ENCODE measurements around the gene AACS. TPM values are rescaled to one million over a fixed set of nuclear protein-coding genes. Genes with fewer than 3 reads are reported as not detected.
A peak's percentile ranks its signal among the peaks of the same experiment; 100 is the strongest.
"Not testable (repeated sequence)": the region's sequence is repeated elsewhere in the genome, so short reads cannot be mapped to it uniquely, and the experiment has no call there.

AACS gene
- total and polyA plus RNA-seq, 9 donors, result 7.5 to 37.8 (median 14.2) TPM

GRCh38 chr12:125072496-125072895 lies 7.3 kb downstream of the AACS start:
- 90 to 92% (median 91%) methylated on average over 2 of the region's 2 CpGs for WGBS, 3 donors
- Histone ChIP-seq H3K27me3 (no peaks in the 10 kb centered on the region), H3K4me1 (ENCODE audit: insufficient read depth) (no peaks in the 10 kb centered on the region), H3K9me3 (no peaks in the 10 kb centered on the region), H3K36me3 (no peaks in the 10 kb centered on the region), H3K4me3 (no peak overlapping the region), H3K27ac (no peak overlapping the region)
- DNase-seq, result no peak
- intact Hi-C loops (cut with DNase I), result no loop called here
- TF ChIP-seq EP300 (IDR thresholded peaks at IDR 0.05), result no peak
- no peak for TF ChIP-seq POLR2A (IDR thresholded peaks at IDR 0.05)
- no peak for TF ChIP-seq CTCF (IDR thresholded peaks at IDR 0.05)

GRCh38 chr12:125074294-125074693 lies 9.1 kb downstream of the AACS start:
- DNase-seq; H3K4me1 ChIP-seq (ENCODE audit: insufficient read depth); H3K27ac ChIP-seq; H3K27me3 ChIP-seq; H3K4me3 ChIP-seq; intact Hi-C loops (cut with DNase I); H3K9me3 ChIP-seq; H3K36me3 ChIP-seq: not testable (repeated sequence)
- 86 to 94% (median 87%) methylated on average over 2 of the region's 2 CpGs for WGBS, 3 donors

- TF ChIP-seq POLR2A (IDR thresholded peaks at IDR 0.05) (no peak), CTCF (IDR thresholded peaks at IDR 0.05) (no peak), EP300 (IDR thresholded peaks at IDR 0.05) (no peak)
- H3K36me3 ChIP-seq, result no peaks in the 10 kb centered on the region
- no peaks in the 10 kb centered on the region for H3K27me3 ChIP-seq
- 93 to 96% (median 95%) methylated on average over 6 of the region's 6 CpGs for WGBS, 3 donors
- H3K4me3 ChIP-seq, result no peak overlapping the region
- no peaks in the 10 kb centered on the region for H3K9me3 ChIP-seq
- intact Hi-C loops (cut with DNase I), result no loop called here
- no peaks in the 10 kb centered on the region for H3K4me1 ChIP-seq (ENCODE audit: insufficient read depth)
- H3K27ac ChIP-seq, result no peak overlapping the region
- no peak for DNase-seq
Observed at GRCh38 chr12:125076103-125076502, 10.9 kb downstream of the AACS start.

- 88 to 93% (median 93%) methylated on average over 10 of the region's 10 CpGs for WGBS, 3 donors
- H3K27me3 ChIP-seq, result no peaks in the 10 kb centered on the region
- no peaks in the 10 kb centered on the region for H3K36me3 ChIP-seq
- H3K4me3 ChIP-seq, result no peak overlapping the region
- H3K4me1 ChIP-seq (ENCODE audit: insufficient read depth), result no peaks in the 10 kb centered on the region
- H3K9me3 ChIP-seq, result no peaks in the 10 kb centered on the region
- DNase-seq, result no peak
- no peak overlapping the region for H3K27ac ChIP-seq
- TF ChIP-seq POLR2A (IDR thresholded peaks at IDR 0.05), result no peak
- TF ChIP-seq CTCF (IDR thresholded peaks at IDR 0.05), result no peak
- no peak for TF ChIP-seq EP300 (IDR thresholded peaks at IDR 0.05)
- intact Hi-C loops (cut with DNase I), result no loop called here
Observed at GRCh38 chr12:125079084-125079483, 13.8 kb downstream of the AACS start.

GRCh38 chr12:125079648-125080645 lies 14.7 kb downstream of the AACS start:
- H3K27ac ChIP-seq, result no peak overlapping the region
- no peak for TF ChIP-seq CTCF (IDR thresholded peaks at IDR 0.05)
- TF ChIP-seq EP300 (IDR thresholded peaks at IDR 0.05), result no peak
- no peak for TF ChIP-seq POLR2A (IDR thresholded peaks at IDR 0.05)
- H3K27me3 ChIP-seq, result no peaks in the 10 kb centered on the region
- intact Hi-C loops (cut with DNase I), result no loop called here
- no peaks in the 10 kb centered on the region for H3K36me3 ChIP-seq
- H3K9me3 ChIP-seq, result no peaks in the 10 kb centered on the region
- DNase-seq, result peak in 1 of 5 donors; percentile 27
- H3K4me3 ChIP-seq, result no peak overlapping the region
- 82 to 92% (median 90%) methylated on average over 15 of the region's 15 CpGs for WGBS, 3 donors
- H3K4me1 ChIP-seq (ENCODE audit: insufficient read depth), result no peaks in the 10 kb centered on the region
